Erythroblast (primary cell): ENCODE measurements around the gene TPPP.

ENCODE experiments used
- GATA1 ChIP-seq: IDR thresholded peaks from 2 replicates; pipeline ENCODE4 v1.6.1; 2011; ENCODE audit warnings: low read depth, mild to moderate bottlenecking, control low read depth, low read length, moderate library complexity
- POLR2A ChIP-seq: IDR thresholded peaks from 2 replicates; pipeline ENCODE4 v1.6.1; 2011; ENCODE audit warnings: mild to moderate bottlenecking, low read length

- TF ChIP-seq POLR2A (no peak), GATA1 (no peak)
These were observed 16.5 kb downstream of the TPPP start for GRCh38 chr5:676699-677076.
